ENCODE data around the gene ACADS.

DNA sequence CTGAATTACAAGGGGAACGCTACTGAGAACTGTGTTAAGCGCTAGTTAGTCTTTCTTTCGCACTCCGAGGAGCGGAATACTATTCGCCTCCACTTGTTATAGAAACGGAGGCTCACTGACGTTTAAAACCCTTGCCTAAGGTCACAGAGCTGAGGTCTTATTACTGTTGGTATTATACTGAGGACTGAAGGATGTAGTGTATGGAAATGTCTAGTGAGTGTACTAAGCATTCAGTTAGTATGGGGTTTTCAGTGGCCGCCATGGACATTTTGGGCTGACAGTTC lies 826 bp downstream of the ACADS start:
- TF ChIP-seq POLR2A (IDR thresholded peaks at IDR 0.05), result no peak
- no peak for TF ChIP-seq CTCF (IDR thresholded peaks at IDR 0.05)

Measured in uterus (tissue), 2 donors.